Liver (tissue), 9 donors: ENCODE results near the gene RPL29. TPM values are rescaled to one million over a fixed set of nuclear protein-coding genes. Genes with fewer than 3 reads are reported as not detected.

Source experiments
- DNase-seq: peaks from one replicate; pipeline ENCODE4 v3.0.0-alpha.2; 2017; ENCODE audit warnings: low spot score
- H3K27ac ChIP-seq, 2 donors: one replicate each; pipeline ENCODE4 v1.7.0; 2013; ENCODE audit warnings: inconsistent platforms in 2 of 2, low read length in 2 of 2, control low read depth in 1 of 2, low read depth in 1 of 2, mild to moderate bottlenecking in 1 of 2
- H3K27me3 ChIP-seq, 4 donors: one replicate each; pipeline versions ENCODE4 v1.6.1 to v1.7.0; 2013; ENCODE audit warnings: low read length in 3 of 4, inconsistent platforms in 1 of 4, mild to moderate bottlenecking in 1 of 4, moderate library complexity in 1 of 4; ENCODE audit not compliant: control insufficient read depth in 4 of 4, insufficient read depth in 4 of 4
- H3K36me3 ChIP-seq, 4 donors: one replicate each; pipeline versions ENCODE4 v1.6.1 to v1.7.0; 2013; ENCODE audit warnings: low read length in 3 of 4, mild to moderate bottlenecking in 3 of 4, low read depth in 1 of 4, moderate library complexity in 1 of 4; ENCODE audit not compliant: control insufficient read depth in 4 of 4, insufficient read depth in 3 of 4
- H3K4me1 ChIP-seq, 4 donors: one replicate each; pipeline versions ENCODE4 v1.6.1 to v1.7.0; 2013; ENCODE audit warnings: low read length in 3 of 4, mild to moderate bottlenecking in 3 of 4, moderate library complexity in 1 of 4; ENCODE audit not compliant: control insufficient read depth in 4 of 4, insufficient read depth in 4 of 4
- H3K4me3 ChIP-seq, 3 donors: one replicate each; pipeline versions ENCODE4 v1.6.1 to v1.7.0; 2013; ENCODE audit warnings: low read length in 3 of 3, control low read depth in 1 of 3, low read depth in 1 of 3, mild to moderate bottlenecking in 1 of 3
- H3K9ac ChIP-seq, 2 donors: one replicate each; pipeline ENCODE4 v1.7.0; 2013; ENCODE audit warnings: low read length in 2 of 2, mild to moderate bottlenecking in 2 of 2, moderate library complexity in 2 of 2, control low read depth in 1 of 2, low read depth in 1 of 2
- H3K9me3 ChIP-seq, 4 donors: one replicate each; pipeline versions ENCODE4 v1.6.1 to v1.7.0; 2013; ENCODE audit warnings: low read length in 3 of 4; ENCODE audit not compliant: control insufficient read depth in 4 of 4
- EGR1 ChIP-seq, 2 donors: IDR thresholded peaks; 2 replicates each; pipeline ENCODE4 v1.6.1; 2016 to 2018; ENCODE audit warnings: antibody characterized with exemption in 2 of 2, low read depth in 2 of 2
- GABPA ChIP-seq, 2 donors: IDR thresholded peaks in 1 of 2; conservative IDR thresholded peaks in 1 of 2; 2 replicates each; pipeline ENCODE4 v1.6.1; 2016; ENCODE audit warnings: antibody characterized with exemption in 2 of 2, mild to moderate bottlenecking in 1 of 2, moderate library complexity in 1 of 2
- HNF4A ChIP-seq, 2 donors: conservative IDR thresholded peaks; 2 replicates each; pipeline ENCODE4 v1.6.1; 2016; ENCODE audit warnings: antibody characterized with exemption in 2 of 2, mild to moderate bottlenecking in 2 of 2
- JUND ChIP-seq, 2 donors: IDR thresholded peaks; 2 replicates each; pipeline ENCODE4 v1.6.1; 2016; ENCODE audit warnings: antibody characterized with exemption in 2 of 2
- RAD21 ChIP-seq, 2 donors: IDR thresholded peaks; 2 replicates each; pipeline ENCODE4 v1.6.1; 2016; ENCODE audit warnings: antibody characterized with exemption in 2 of 2, mild to moderate bottlenecking in 2 of 2
- RXRA ChIP-seq, 2 donors: IDR thresholded peaks; 2 replicates each; pipeline ENCODE4 v1.6.1; 2017 to 2018; ENCODE audit warnings: antibody characterized with exemption in 2 of 2, mild to moderate bottlenecking in 1 of 2
- SP1 ChIP-seq: IDR thresholded peaks from 2 replicates; pipeline ENCODE4 v1.6.1; 2018; ENCODE audit warnings: antibody characterized with exemption, mild to moderate bottlenecking
- TAF1 ChIP-seq: conservative IDR thresholded peaks from 2 replicates; pipeline ENCODE4 v1.6.1; 2016; ENCODE audit warnings: antibody characterized with exemption, mild to moderate bottlenecking
- YY1 ChIP-seq: IDR thresholded peaks from 2 replicates; pipeline ENCODE4 v1.6.1; 2016; ENCODE audit warnings: antibody characterized with exemption, mild to moderate bottlenecking
- WGBS: extraction: QIAGEN DNeasy Blood & Tissue Kit; methylation state at CpG from one replicate; pipeline ENCODE4 v1.1.7; 2013; 5-methylcytosine and 5-hydroxymethylcytosine counted together
- polyA plus RNA-seq, 2 donors: library from polyadenylated mRNA; stranded (reverse) in 1 of 2; unstranded in 1 of 2; fragments of 200-250 nt in 1 of 2; fragments of >200 nt in 1 of 2; fragmentation: Nextera tagmentation in 1 of 2; extraction: Ambion mirVana in 1 of 2; gene quantifications; one replicate each; pipeline versions ENCODE4 v1.2.1 to v1.2.3, GENCODE V29; 2013 to 2015
- total RNA-seq, 2 donors: library from RNA; depleted of rRNA; stranded (reverse); fragments of >200 nt; gene quantifications; one replicate each; pipeline ENCODE4 v1.2.3, GENCODE V29; 2014
- TF ChIP-seq, protein P1 (sequence below): IDR thresholded peaks from 2 replicates; pipeline ENCODE4 v1.6.1; 2016; ENCODE audit warnings: antibody characterized with exemption, mild to moderate bottlenecking
- TF ChIP-seq, protein P2 (sequence below): IDR thresholded peaks from 2 replicates; pipeline ENCODE4 v1.6.1; 2016; ENCODE audit warnings: antibody characterized with exemption
- TF ChIP-seq, protein P3 (sequence below): IDR thresholded peaks from 2 replicates; pipeline ENCODE4 v1.6.1; 2016; ENCODE audit warnings: antibody characterized with exemption
- TF ChIP-seq, protein P4 (sequence below): fragments of 150-350 bp; IDR thresholded peaks from 2 replicates; pipeline ENCODE4 v1.5.1; 2017; ENCODE audit warnings: improper control_type of control experiment, low read depth, low read length; ENCODE audit not compliant: missing input control
- donor health status: healthy.
- donor health status: healthy.
- donor health status: healthy.
- donor health status: healthy.
- donor health status: healthy.

Gene RPL29
- total and polyA plus RNA-seq, 4 donors: 292 to 789 (median 388) TPM

DNA sequence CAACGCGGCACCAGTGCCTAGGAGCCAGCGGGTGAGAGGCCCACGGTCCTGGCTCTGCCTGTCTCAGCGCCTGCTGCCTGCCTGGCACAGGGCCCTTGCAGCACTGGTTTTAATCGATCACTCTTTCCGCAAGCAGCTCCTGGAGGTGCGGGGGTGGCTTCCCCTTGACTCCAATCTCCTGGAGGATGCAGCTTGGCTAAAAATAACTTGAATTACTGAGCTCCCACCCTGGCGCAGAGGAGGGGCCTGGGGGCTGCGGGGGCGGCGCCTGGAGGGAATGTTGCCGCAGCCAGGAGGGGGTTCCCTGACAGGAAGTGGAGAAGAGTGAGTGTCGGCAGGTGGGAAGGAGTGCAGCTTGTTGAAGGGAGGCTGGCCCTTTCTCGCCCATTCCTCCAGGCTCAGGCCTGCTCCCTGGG is 9.9 kb upstream of the RPL29 start:
- WGBS: 21% methylated on average over 15 of the region's 15 CpGs
- no peaks in the 10 kb centered on the region for H3K9me3 ChIP-seq
- H3K27me3 ChIP-seq: no peaks in the 10 kb centered on the region
- TF ChIP-seq, protein P1, sequence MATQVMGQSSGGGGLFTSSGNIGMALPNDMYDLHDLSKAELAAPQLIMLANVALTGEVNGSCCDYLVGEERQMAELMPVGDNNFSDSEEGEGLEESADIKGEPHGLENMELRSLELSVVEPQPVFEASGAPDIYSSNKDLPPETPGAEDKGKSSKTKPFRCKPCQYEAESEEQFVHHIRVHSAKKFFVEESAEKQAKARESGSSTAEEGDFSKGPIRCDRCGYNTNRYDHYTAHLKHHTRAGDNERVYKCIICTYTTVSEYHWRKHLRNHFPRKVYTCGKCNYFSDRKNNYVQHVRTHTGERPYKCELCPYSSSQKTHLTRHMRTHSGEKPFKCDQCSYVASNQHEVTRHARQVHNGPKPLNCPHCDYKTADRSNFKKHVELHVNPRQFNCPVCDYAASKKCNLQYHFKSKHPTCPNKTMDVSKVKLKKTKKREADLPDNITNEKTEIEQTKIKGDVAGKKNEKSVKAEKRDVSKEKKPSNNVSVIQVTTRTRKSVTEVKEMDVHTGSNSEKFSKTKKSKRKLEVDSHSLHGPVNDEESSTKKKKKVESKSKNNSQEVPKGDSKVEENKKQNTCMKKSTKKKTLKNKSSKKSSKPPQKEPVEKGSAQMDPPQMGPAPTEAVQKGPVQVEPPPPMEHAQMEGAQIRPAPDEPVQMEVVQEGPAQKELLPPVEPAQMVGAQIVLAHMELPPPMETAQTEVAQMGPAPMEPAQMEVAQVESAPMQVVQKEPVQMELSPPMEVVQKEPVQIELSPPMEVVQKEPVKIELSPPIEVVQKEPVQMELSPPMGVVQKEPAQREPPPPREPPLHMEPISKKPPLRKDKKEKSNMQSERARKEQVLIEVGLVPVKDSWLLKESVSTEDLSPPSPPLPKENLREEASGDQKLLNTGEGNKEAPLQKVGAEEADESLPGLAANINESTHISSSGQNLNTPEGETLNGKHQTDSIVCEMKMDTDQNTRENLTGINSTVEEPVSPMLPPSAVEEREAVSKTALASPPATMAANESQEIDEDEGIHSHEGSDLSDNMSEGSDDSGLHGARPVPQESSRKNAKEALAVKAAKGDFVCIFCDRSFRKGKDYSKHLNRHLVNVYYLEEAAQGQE: no peak
- TF ChIP-seq EGR1 (IDR thresholded peaks at IDR 0.05; ENCODE audit: low read depth in 2 of 2): peak; percentile 72 to 86
- no peak for TF ChIP-seq GABPA (IDR thresholded peaks at IDR 0.05 in 1 of 2, conservative IDR thresholded peaks at IDR 0.05 in 1 of 2)
- TF ChIP-seq, protein P2, sequence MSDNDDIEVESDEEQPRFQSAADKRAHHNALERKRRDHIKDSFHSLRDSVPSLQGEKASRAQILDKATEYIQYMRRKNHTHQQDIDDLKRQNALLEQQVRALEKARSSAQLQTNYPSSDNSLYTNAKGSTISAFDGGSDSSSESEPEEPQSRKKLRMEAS: no peak
- peak in 1 of 2 donors; percentile 56 for TF ChIP-seq RAD21 (IDR thresholded peaks at IDR 0.05)
- H3K4me1 ChIP-seq: peaks cover 0 to 18% (median 1%) of the 10 kb centered on the region in 4 donors
- no peak for DNase-seq
- no peaks in the 10 kb centered on the region for H3K36me3 ChIP-seq
- H3K27ac ChIP-seq: no peak overlapping the region
- H3K4me3 ChIP-seq: no peak overlapping the region
- H3K9ac ChIP-seq: no peak overlapping the region

DNA sequence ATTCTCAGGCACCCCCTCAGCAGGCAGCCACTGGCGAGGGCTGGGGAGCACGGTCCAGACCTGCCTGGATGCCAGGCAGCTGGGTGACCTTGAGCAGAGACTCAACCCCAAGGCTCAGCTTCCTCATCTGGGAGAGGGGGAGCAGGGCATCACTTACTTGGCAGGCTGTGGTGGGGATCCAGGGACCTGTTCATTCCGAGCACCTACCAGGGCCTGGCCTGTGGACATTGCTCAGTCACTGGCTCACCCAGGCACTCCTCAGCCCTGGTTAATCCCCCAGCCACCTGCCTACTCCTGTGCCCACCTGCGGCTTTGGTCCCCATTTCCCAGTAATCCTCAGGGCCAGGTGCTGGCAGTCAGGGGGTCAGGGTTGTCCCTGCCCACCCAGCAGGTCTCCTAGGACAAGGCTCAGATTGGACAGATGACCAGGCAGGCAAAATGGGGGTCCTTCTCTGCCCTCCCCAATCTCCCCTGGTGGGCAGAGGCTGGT is 9.3 kb upstream of the RPL29 start:
- TF ChIP-seq, protein P3, sequence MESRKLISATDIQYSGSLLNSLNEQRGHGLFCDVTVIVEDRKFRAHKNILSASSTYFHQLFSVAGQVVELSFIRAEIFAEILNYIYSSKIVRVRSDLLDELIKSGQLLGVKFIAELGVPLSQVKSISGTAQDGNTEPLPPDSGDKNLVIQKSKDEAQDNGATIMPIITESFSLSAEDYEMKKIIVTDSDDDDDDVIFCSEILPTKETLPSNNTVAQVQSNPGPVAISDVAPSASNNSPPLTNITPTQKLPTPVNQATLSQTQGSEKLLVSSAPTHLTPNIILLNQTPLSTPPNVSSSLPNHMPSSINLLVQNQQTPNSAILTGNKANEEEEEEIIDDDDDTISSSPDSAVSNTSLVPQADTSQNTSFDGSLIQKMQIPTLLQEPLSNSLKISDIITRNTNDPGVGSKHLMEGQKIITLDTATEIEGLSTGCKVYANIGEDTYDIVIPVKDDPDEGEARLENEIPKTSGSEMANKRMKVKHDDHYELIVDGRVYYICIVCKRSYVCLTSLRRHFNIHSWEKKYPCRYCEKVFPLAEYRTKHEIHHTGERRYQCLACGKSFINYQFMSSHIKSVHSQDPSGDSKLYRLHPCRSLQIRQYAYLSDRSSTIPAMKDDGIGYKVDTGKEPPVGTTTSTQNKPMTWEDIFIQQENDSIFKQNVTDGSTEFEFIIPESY: no peak
- no peak for TF ChIP-seq TAF1
- no peak for TF ChIP-seq HNF4A (conservative IDR thresholded peaks at IDR 0.05)
- no peak for TF ChIP-seq RAD21 (IDR thresholded peaks at IDR 0.05)
- TF ChIP-seq JUND (IDR thresholded peaks at IDR 0.05): no peak
- no peak for TF ChIP-seq SP1
- Histone ChIP-seq H3K27me3 (no peaks in the 10 kb centered on the region), H3K9me3 (no peaks in the 10 kb centered on the region), H3K27ac (no peak overlapping the region), H3K36me3 (no peaks in the 10 kb centered on the region), H3K9ac (no peak overlapping the region), H3K4me3 (no peak overlapping the region), H3K4me1 (peaks cover 0 to 18% (median 1%) of the 10 kb centered on the region in 4 donors)
- DNase-seq: no peak
- WGBS: 85% methylated on average over 4 of the region's 4 CpGs

DNA sequence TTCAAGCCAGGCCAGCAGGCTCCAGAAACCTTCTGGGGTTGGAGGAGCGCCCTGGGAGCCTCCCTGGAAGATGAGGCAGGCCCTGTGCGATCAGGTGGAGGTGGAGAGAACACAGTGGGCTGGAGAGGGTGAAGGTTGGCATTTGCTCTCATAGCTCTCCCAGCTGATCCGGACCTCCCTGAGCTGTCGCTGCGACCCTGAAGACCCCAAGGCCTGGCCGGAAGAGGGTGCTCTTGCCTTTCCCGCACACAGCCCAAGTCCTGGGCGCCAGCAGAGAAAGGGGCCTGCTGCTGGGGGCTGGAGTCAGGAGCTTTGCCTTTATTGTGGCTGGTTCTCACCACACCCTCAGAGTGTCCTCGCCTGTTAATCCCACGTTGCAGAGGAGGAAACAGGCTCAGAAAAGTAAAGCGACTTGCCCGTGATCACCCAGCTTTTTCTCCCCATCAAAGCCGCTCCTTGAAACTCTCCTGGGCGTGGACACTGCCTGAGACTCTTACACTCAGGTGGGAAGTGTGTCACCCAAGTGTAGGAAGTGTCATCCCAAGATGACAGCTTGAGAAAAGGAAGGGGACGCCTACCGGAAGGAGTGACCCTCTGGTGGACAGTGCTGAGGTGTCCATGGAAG is 8.6 kb upstream of the RPL29 start:
- WGBS: 69% methylated on average over 16 of the region's 16 CpGs
- no peak for TF ChIP-seq TAF1
- TF ChIP-seq, protein P4, sequence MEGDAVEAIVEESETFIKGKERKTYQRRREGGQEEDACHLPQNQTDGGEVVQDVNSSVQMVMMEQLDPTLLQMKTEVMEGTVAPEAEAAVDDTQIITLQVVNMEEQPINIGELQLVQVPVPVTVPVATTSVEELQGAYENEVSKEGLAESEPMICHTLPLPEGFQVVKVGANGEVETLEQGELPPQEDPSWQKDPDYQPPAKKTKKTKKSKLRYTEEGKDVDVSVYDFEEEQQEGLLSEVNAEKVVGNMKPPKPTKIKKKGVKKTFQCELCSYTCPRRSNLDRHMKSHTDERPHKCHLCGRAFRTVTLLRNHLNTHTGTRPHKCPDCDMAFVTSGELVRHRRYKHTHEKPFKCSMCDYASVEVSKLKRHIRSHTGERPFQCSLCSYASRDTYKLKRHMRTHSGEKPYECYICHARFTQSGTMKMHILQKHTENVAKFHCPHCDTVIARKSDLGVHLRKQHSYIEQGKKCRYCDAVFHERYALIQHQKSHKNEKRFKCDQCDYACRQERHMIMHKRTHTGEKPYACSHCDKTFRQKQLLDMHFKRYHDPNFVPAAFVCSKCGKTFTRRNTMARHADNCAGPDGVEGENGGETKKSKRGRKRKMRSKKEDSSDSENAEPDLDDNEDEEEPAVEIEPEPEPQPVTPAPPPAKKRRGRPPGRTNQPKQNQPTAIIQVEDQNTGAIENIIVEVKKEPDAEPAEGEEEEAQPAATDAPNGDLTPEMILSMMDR: peak; percentile 17
- TF ChIP-seq RAD21 (IDR thresholded peaks at IDR 0.05): peak; percentile 65 to 77
- TF ChIP-seq YY1: no peak
- TF ChIP-seq, protein P1: no peak
- no peak for TF ChIP-seq RXRA (IDR thresholded peaks at IDR 0.05)

More for the DNA sequence above, 8.6 kb upstream of the RPL29 start:
- H3K27me3 ChIP-seq: no peaks in the 10 kb centered on the region
- H3K9me3 ChIP-seq: no peaks in the 10 kb centered on the region
- no peak overlapping the region for H3K27ac ChIP-seq
- no peaks in the 10 kb centered on the region for H3K36me3 ChIP-seq
- no peak overlapping the region for H3K9ac ChIP-seq
- no peak overlapping the region for H3K4me3 ChIP-seq
- DNase-seq: no peak
- H3K4me1 ChIP-seq: peaks cover 0 to 18% (median 1%) of the 10 kb centered on the region in 4 donors
